Smooth muscle cell of the brain vasculature (primary cell): ENCODE results near the gene MKRN2OS.
A peak's percentile ranks its signal among the peaks of the same experiment; 100 is the strongest.
"Not testable (repeated sequence)": the region's sequence is repeated elsewhere in the genome, so short reads cannot be mapped to it uniquely, and the experiment has no call there.

Source experiments
- DNase-seq: peaks from one replicate; pipeline ENCODE4 v3.0.0-alpha.2; 2012; ENCODE audit warnings: low read depth, low spot score

Gene MKRN2OS

DNA sequence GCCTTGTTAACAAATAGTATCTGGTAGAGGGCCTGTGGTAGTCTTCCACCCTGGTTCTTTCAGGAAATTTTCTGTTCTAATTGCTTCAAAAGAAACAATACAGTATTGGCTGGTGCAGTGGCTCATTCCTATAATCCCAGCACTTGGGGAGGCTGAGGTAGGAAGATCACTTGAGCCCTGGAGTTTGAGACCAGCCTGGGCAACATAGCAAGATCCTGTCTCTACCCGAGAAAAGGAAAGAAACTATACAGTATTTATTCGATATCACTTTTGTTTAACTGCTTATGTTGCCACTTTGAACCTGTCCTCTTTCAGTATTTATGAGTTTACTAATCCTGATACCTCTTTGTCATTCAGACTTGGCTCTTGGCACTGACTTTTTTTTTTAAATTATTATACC, 16.1 kb upstream of the MKRN2OS start:
- DNase-seq: no peak

DNA sequence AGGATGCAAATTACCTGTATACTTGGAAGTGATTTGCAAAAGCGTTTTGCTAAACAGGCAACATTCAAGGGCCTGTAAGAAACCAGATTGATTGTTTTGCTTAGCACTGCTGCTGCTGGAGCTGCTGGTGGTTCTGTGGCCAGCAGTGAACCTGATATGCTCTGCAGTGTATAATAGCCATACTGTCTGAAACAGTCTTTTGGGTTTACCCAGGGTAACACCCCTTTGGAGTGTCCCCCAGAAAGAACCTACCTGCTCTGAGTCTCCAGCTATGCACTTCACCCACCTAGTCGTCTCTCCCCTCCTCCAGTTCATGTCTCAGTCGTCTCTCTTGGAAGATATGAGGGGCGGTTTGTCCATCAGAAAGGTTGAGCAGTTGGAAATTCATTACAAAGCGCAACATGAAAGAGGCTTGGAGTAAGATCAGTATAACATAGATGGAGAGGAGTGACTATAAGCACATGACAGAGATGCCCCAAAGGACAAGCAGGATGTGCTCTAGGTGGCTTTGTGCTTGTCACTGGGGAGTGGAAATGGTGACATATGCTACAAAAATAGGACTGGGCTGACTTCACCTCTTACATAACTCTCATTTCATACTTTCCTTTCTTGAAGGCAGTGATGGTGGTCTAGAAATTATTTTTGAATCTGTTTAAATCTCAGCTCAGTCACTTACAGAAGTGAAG, 15.3 kb upstream of the MKRN2OS start:
- no peak for DNase-seq

DNA sequence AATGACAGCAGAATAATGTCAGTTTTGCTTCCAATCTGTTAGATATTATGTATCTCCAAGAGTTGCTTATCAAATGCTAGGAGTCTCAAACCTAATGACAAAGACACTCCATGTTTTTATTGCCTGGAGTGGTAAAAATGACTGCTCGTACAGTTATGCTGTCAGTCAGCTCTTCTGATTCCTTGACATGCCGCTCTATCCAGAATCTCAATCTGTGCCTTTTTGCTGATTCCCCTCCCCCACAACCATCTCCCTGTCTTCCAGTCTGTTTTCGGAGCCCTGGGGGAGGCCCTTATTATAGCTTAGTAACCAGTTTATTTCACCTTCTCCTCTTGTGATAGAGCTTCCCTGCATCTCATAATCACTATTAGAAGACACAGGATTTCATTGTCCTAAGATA, 14.2 kb upstream of the MKRN2OS start:
- DNase-seq: no peak

DNA sequence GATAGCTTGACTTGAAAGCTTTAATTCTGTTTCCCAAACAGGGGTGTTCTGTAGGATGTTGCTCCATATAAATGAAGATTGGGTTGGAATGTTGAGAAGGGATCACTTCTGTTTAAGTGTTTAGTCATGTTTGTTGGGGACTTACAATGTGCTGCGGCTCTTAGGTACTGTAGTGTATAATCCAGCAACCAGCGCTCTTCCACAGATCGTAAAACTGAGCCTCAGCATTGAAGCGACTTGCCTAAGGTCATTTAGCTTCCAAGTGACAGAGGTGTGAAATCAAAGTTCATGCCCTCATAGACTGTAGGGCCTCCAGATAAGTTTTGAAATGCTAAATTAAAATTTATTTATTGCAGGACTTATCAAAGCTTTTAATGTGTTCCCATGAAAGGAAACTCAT, 13.4 kb upstream of the MKRN2OS start:
- DNase-seq: no peak

DNA sequence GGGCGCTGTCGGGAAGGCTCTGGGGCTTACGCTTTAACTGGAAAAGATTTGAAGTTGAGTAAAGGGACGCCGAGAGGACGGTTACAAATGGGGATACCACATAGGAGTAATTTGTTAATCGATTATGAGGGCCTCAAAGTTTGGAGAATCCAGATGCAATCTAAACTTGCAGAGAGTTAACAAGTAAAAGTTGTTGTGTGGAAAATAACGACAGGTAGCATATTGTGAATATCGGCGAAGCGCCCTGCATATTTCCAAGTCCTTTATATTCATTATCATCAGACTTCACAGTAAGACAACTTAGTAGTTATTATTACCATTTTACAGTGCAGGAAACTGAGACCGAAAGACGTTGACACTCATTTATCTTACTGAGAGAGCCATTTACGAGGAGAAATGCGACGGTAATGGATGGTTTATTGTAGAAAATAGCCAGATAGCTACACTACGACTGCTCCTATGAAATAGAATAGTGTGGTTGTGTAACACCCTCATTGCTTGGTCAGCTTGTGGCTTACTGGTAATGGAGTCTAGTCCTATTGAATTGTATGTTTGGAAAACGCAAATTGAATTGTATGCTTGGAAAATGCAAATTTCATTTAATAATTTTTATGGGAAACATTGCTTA, 12.3 kb upstream of the MKRN2OS start:
- no peak for DNase-seq

DNA sequence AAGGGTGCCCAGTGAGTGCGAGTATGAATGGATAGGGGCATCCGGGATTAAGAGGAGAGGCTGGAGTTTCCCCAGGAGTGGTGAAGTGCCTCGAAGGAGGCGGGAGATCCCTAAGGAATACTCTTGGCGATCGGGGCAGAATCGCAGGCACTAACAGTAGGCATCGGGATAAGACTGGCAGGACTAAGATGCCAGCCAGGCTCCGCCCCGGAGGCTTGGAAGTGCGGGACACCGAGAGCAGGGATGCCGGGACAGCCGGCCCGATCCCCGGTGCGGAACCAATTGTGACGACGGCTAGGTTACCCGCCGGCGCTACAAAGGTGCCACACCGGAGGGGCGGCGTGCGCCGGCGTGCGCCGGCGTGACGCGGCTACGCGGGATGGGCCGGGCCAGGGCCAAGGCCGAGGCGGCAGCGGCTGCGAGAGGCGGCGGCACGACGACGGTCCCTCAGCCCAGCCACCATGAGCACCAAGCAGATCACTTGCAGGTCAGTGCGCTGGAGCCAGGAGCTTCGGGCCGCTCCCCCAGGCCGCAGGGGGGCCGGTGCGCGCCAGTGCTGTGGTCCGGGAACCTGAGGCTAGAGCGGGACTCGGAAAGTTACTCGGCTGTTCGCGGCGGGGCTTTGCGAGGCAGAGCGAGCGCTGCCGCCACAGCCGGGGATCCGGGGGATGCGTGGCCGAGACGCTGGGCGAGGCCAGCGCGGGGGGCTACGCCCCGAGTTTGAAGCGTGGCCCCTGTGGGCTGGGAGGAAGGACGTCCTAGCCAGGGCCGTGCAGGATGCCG, 11.6 kb upstream of the MKRN2OS start, which contains the start of gene MKRN2:
Gene MKRN2, plus strand, starts transcription at position 398 of the 783 bp plus-strand sequence. Its CDS starts 64 bp downstream, at position 462.
- DNase-seq: peak; percentile 57

DNA sequence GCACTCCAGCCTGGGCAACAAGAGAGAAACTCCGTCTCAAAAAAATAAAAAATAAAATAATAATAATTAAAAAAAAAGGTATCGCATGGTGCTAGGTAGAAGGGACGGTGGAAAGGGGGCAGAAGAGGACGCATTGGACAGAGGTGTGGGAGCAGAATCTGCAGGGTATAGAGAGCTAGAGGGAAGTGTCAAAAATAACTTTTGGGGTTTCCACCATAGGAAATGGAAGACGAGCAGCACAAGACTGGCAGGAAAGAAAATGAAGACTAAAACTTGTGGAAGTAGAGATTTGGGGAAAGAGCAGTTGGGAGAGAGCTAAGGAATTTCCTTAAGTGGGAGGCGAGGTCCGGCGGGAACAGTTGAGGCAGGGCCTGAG, 11.0 kb upstream of the MKRN2OS start:
- DNase-seq: no peak

DNA sequence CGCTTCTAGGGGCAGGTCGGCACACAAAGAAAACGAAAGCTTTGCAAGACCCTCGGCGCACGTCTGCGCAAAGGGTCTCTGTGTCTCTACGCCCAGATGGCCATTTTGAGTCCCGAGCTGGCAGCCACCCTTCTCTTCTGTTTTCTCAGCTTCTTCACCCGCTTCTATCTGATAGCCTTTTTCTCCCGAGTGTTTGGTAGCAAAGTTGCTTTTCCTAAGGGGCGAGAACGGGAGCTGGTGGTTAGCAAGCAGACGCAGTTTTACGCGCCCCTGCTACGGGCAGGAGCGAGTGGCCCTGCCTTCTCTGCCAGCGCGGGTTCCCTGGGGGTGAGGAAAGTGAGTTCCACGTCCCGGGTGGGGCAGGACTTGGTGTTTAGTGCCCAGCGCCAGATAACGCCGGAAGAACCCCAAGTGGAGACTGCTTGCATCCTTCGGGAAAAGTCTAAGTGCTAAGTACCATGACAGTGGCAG, 8.7 kb upstream of the MKRN2OS start:
- no peak for DNase-seq

DNA sequence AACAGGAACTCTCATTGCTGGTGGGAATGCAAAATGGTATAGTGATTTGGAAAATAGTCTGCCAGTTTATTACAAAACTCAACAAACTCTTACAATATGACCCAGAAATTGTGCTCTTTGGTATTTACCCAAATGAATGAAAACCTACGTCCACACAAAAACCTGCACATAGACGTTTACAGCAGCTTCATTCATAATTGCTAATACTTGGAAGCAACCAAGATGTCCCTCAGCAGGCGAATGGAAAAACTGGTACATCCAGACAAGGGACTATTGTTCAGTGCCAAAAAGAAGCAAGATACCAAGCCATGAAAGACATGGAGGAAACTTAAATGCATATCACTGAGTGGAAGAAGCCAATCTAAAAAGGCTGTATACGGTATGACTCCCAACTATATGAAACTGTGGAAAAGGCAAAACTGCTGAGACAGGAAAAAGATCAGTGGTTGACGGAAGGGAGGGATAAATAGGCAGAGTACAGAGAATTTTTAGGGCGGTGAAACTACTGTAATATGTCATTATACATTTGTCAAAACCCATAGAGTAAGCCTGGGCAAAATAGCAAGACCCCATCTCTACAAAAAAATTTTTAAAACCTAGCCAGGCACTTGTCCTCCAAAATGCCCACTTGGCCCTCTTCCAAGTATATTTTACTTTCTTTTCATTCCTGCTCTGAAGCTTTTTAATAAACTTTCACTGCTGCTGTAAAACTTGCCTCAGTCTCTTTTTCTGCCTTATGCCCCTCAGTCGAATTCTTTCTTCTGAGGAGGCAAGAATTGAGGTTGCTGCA, 4.9 kb upstream of the MKRN2OS start:
- DNase-seq: no peak

DNA sequence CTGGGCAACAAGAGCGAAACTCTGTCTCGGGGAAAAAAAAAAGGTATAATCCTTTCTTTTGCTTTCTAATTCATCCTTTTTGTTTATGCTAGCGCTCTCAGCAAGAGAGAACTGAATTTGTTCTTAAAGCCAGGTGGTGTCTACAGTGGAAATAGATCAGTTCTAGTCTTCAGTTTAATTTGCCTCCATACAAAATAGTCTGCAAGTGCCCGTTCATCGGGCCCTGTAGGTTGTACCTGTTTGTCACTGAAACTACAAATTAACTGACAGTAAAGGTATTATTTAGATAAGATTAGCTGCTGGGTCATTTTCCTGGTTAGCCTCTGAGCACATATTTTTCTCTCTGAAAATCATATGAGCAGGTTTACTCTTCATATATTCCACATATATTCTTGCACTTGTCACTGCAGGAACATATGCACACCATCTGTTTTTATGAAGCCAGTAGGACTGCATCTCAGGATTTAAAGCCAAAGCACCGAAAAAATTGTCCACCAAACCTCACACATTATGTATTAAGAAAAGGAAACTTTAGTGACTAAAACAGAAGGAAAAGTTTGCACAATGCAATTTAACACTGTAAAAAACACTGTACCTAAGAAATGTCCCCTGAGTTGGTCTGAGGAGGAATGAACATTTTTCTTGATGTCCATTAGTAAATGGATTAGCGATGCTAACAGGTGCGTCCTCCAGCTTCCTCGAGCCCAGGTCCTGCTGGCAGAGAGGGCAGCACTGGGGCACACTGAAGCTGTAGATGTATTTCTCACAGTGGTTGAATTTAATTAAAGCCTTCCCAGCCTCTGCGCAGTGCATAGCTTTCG, 437 bp downstream of the MKRN2OS start:
- no peak for DNase-seq

DNA sequence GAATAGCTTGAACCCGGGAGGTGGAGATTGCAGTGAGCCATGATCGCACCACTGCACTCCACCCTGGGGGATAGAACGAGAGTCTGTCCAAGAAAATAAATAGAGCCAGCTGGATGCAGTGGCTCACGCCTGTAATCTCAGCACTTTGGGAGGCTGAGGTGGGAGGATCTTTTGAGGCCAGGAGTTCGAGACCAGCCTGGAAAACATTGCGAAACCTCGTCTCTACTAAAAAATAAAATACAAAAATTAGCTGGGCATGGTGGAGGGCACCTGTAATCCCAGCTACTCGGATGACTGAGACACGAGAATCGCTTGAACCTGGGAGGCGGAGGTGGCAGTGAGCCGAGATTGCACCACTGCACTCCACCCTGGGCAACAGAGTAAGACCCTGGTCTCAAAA, 1.8 kb downstream of the MKRN2OS start:
- DNase-seq: not testable (repeated sequence)

DNA sequence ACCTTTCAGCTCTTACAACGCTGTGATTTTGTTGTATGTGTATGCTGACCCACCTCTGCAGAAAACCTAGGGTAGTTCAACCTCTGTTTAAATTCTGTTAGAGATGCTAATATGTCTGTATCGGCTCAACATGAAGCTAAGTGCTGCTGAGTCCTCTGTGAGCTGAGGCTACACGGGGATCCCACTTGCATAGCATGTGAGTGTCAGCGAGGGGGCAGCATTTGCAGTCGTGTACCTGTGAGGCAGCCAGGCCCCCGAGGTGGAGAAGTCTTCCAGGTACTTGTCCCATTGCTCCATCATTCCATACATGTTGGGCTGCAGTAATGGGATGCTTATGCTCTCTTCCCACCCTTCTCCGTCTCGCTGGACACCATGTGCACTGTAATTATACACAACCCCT, 3.7 kb downstream of the MKRN2OS start:
- no peak for DNase-seq

DNA sequence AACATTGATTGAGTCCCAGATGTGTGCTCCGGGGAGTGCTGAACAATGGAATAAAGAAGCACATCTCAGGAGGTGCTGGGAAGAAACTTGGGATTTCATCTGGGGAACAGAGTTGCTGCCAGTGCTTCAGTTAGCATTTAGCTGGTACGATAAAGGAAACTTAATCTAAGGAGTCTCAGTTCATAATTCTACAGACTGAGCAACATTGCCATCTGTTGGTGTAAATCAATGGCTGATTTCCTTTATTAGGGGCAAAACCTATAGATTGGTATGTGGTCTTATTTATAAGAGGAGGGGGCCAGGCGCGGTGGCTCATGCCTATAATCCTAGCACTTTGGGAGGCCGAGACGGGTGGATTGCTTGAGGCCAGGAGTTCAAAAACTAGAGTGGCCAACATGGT, 8.9 kb downstream of the MKRN2OS start:
- DNase-seq: no peak

DNA sequence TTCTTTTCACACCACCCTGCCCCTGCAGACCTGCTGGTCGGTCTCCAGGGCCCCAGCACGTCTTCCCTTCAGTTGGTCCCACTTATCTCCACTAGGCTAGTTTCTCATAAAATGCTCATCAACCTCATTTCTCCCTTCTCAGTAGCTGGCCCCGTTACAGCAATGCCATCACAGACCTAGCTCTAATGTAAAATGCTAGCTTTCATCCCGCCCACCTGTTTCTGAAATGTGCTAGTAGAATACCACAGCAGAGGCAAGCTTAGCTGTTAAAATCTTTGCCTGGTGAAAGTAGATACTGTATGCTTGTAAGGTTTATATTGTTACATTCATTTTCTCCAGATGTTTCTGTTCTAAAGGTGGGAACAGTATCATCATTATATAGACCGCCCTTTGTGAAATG, 13.1 kb downstream of the MKRN2OS start:
- no peak for DNase-seq

DNA sequence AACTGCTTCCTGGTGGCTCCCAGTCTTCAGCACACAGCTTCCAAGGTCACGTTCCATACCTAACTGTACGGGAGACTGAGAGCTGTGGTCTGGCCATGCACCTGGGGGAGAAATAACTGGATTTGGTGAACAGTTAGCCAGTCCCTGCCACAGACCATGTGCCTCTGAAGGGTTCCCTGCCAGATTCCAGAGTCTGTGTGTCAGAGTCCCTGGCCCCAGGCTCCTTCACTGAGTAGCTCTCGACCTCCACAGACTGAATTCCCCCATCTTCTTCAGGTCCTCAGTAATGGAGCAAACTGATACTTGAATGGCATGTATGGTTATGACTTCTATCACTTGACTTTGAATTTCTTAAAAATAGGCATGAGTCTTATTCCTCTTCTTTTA, 17.5 kb downstream of the MKRN2OS start:
- no peak for DNase-seq

DNA sequence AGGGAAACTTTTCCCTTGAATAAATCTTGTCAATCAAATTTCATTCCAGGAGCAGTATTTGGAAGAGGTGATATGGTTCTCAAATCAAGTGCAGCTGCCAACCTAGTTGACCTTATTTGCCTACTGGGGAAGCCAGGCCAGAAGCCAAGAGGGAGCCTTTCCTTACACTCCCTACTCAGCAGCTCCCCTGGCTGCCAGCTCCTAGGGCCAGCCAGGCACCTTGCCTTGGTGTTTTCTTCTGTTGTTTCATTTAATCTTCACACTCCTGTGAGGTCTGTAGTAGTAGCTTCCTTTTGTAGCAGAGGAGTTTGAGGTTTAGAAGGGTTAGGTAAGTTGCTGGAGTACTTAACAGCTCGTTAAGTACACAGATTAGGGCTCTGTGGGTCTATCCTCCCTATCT, 22.6 kb downstream of the MKRN2OS start:
- DNase-seq: no peak

DNA sequence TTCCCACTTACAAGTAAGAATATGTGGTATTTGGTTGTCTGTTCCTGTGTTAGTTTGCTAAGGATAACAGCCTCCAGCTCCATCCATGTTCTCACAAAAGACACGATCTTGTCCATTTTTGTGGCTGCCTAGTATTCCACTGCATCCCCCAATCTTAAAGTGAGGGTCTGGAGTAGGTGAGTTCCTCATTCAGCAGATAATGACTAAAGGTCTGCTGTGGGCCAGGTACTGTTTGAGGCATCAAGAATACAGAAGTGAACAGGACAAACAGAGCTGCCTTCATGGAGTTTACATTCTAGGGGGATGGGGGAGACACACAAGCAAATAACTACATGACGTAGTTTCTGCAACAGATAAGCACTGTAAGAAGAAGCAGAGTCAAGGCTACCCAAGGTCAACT, 24.3 kb downstream of the MKRN2OS start:
- DNase-seq: no peak

DNA sequence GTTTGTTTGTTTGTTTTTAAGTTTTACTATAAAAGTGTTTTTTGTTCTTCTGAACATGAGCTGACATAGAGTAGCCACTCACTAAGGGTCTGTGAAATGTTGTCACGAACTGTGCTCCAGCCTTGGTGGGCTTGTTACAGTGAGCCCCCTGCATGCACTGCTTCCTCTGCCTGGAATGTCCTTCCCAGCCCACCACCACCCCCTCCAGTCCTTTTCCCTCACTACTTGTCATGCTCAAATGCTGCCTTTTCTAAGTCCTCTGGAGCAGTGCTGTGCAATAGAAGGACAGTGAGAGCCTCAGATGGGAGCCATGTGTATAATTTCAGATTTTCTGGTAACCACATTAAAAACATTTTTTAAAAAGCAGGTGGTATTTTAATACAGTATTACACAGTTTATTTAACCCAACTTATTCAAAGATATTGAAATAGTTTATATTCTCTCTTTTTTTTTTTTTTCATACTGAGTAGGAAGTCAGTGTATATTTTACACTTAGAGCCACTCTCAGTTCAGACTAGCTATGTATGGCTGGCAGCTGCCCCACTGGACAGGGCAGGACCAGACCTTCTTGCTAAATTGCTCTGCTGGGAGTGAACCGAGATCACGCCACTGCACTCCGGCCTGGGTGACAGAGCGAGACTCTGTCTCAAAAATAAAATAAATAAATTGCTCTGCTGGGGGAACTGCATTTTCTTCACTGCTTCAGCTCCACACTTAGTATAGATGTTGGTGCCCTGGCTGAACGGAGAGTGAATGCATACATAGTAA, 26.9 kb downstream of the MKRN2OS start:
- DNase-seq: no peak

DNA sequence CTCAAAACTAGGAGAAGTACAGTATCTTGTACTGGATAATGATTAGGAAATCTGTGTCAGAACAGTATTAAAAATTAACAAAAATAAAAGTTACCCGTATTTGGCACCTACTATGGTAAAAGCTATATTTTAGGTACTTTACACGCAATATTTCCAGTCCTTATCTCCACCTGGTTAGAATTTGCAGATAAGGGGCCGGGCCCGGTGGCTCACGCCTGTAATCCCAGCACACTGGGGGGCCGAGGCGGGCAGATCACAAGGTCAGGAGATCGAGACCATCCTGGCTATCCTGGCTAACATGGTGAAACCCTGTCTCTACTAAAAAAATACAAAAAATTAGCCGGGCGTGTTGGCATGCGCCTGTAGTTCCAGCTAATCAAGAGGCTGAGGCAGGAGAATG, 28.4 kb downstream of the MKRN2OS start:
- DNase-seq: no peak

DNA sequence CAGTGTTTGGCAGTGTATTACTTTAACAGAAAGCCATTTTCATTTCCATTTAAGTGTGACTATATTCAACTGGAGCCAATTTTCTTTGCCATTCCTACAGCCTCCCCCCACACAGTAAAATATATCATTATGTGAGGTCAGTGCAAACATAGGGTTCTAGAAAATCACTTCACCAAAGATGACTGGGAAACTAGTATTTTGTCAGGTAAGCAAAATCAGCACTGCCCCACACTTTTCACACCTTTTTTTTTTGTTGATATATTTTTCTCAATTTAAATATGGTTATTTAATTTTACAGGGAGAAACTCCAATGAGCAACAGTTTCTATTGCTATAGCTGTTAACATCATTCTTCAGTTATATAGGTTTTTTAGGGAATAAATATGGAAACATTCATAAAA, 29.7 kb downstream of the MKRN2OS start:
- no peak for DNase-seq
